CD4-positive, alpha-beta T cell (primary cell): ENCODE measurements around the gene DCTPP1. TPM values are rescaled to one million over a fixed set of nuclear protein-coding genes. Genes with fewer than 3 reads are reported as not detected.

Source experiments
- ATAC-seq: fragments of 200-7000 bp; cut with Tn5 transposase; one replicate; pipeline ENCODE4 v1.10.0; 2022; ENCODE audit warnings: mild to moderate bottlenecking; ENCODE audit not compliant: poor library complexity
- CTCF ChIA-PET: fragments of 350-600 bp; sonication (Branson Sonifier 250); formaldehyde crosslinking; loops from one replicate; lab custom pipeline; 2021; ENCODE audit warnings: antibody characterized with exemption, inconsistent platforms; lab: Charles Lee
- POLR2A ChIA-PET: fragments of 350-600 bp; sonication (Branson Sonifier 250); formaldehyde crosslinking; loops from one replicate; lab custom pipeline; 2021; ENCODE audit warnings: antibody characterized with exemption, inconsistent platforms; lab: Charles Lee
- DNase-seq, 14 experiments: peaks; one replicate each; pipeline ENCODE4 v3.0.0-alpha.2; 2013 to 2020; ENCODE audit warnings: mixed read lengths in 2 of 14
- H3K27ac ChIP-seq, 2 donors: one replicate each; pipeline versions ENCODE4 v1.5.1 to v1.7.0; 2013; ENCODE audit warnings: low read length in 2 of 2, low read depth in 1 of 2, mild to moderate bottlenecking in 1 of 2
- H3K27me3 ChIP-seq, 2 experiments: 1 replicate in 1 of 2; 2 replicates in 1 of 2; pipeline versions ENCODE4 v1.6.1 to v1.7.0; 2013; ENCODE audit warnings: low read length in 2 of 2, control low read depth in 1 of 2, mild to moderate bottlenecking in 1 of 2, moderate library complexity in 1 of 2; ENCODE audit not compliant: insufficient read depth in 2 of 2, control insufficient read depth in 1 of 2
- H3K36me3 ChIP-seq: one replicate; pipeline ENCODE4 v1.6.1; 2013; ENCODE audit warnings: low read length, control low read depth; ENCODE audit not compliant: insufficient read depth
- H3K4me1 ChIP-seq: one replicate; pipeline ENCODE4 v1.6.1; 2013; ENCODE audit warnings: low read length, control low read depth; ENCODE audit not compliant: insufficient read depth
- H3K4me3 ChIP-seq: one replicate; pipeline ENCODE4 v1.5.1; 2013; ENCODE audit warnings: mild to moderate bottlenecking, low read length, moderate library complexity
- H3K9me3 ChIP-seq, 2 experiments: 1 replicate in 1 of 2; 2 replicates in 1 of 2; pipeline versions ENCODE4 v1.6.1 to v1.7.0; 2013; ENCODE audit warnings: low read length in 2 of 2, mild to moderate bottlenecking in 2 of 2, control low read depth in 1 of 2, moderate library complexity in 1 of 2; ENCODE audit not compliant: control insufficient read depth in 1 of 2, insufficient read depth in 1 of 2
- H3K27ac Mint-ChIP-seq: one replicate; pipeline ENCODE4 v1.8.0; 2020; ENCODE audit warnings: mixed read lengths
- H3K27me3 Mint-ChIP-seq: one replicate; pipeline ENCODE4 v1.8.0; 2021; ENCODE audit warnings: mixed read lengths
- H3K36me3 Mint-ChIP-seq: one replicate; pipeline ENCODE4 v1.8.0; 2021; ENCODE audit warnings: low read depth, mixed read lengths
- H3K4me1 Mint-ChIP-seq: one replicate; pipeline ENCODE4 v1.8.0; 2021; ENCODE audit warnings: low read depth, mixed read lengths
- H3K4me3 Mint-ChIP-seq: one replicate; pipeline ENCODE4 v1.8.0; 2020; ENCODE audit warnings: mild to moderate bottlenecking, mixed read lengths
- H3K9me3 Mint-ChIP-seq: one replicate; pipeline ENCODE4 v1.8.0; 2020; ENCODE audit warnings: mixed read lengths
- CTCF ChIP-seq: fragments of 200-600 bp; IDR thresholded peaks from one replicate; pipeline ENCODE4 v1.8.0; 2022; ENCODE audit warnings: antibody characterized with exemption, mild to moderate bottlenecking
- intact Hi-C, 2 experiments: fragments of 100-400 bp; cut with DNase I in 1 of 2; cut with micrococcal nuclease in 1 of 2; formaldehyde crosslinking; loops; one replicate each; pipeline versions ENCODE4 v1.15.1 to v1.9.0; 2023 to 2025; cut with DNase I, micrococcal nuclease
- total RNA-seq, 174 experiments: library from RNA in 2 of 174; stranded (reverse) in 2 of 174; gene quantifications; one replicate each; pipeline ENCODE4 v1.2.3 and lab custom pipeline; 2021 to 2026

The DCTPP1 gene
- total RNA-seq, 2 experiments from 2014 or later = 5.4 to 6.5 TPM

DNA sequence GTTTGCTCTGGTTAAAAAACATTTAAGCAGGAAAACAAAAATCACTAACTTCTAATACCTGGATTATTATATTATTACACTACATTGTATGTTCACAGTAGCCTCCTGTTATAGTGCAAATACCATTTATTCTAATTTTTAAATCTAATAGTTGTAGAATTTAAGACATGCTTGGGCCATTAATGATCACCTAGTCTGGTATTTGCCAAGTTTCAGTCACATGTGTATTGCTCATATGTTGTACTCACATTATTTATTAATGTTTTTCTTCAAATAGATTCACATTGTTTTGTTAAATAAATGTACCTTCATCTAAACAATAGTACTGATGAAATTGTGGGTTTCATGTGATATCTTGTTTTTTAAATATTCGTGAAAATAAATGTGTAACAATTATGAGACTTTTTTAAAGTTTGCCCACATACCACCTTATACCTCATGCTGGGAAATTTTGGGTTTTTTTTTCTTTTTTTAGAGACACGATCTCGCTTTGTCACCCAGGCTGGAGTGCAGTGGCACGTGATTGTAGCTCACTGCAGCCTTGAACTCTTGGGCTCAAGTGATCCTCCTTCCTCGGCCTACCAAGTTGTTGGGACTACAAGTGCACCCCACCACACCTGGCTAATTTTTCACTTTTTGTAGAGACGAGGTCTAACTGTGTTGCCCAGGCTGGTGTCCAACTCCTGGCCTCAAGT is 16.6 kb downstream of the DCTPP1 start:
- ChIA-PET POLR2A (interaction anchor here (1.1 to 1.3 kb wide), 2 partner anchors 31 kb away, joined by 3 to 5 read pairs; partner anchors contain the start of gene SEPTIN1), CTCF (no interaction called here)
- Mint-ChIP-seq H3K4me1 (peaks cover 28% of the 10 kb centered on the region), H3K4me3 (no peak overlapping the region), H3K27ac (no peak overlapping the region), H3K27me3 (no peaks in the 10 kb centered on the region), H3K9me3 (no peaks in the 10 kb centered on the region), H3K36me3 (peaks cover 16% of the 10 kb centered on the region)
- no peak overlapping the region for H3K27ac ChIP-seq
- H3K4me1 ChIP-seq = peaks cover 24% of the 10 kb centered on the region
- no peak overlapping the region for H3K4me3 ChIP-seq
- no peaks in the 10 kb centered on the region for H3K9me3 ChIP-seq
- peaks cover 10% of the 10 kb centered on the region for H3K36me3 ChIP-seq
- intact Hi-C loops = loop anchor here in 1 of 2 experiments (10.0 kb wide), 2 partner anchors 318 to 348 kb away; partner anchors contain the start of genes ALDOA, TBX6 and YPEL3
- TF ChIP-seq CTCF = no peak
- no peaks in the 10 kb centered on the region for H3K27me3 ChIP-seq
- ATAC-seq (no peak), DNase-seq (no peak)

DNA sequence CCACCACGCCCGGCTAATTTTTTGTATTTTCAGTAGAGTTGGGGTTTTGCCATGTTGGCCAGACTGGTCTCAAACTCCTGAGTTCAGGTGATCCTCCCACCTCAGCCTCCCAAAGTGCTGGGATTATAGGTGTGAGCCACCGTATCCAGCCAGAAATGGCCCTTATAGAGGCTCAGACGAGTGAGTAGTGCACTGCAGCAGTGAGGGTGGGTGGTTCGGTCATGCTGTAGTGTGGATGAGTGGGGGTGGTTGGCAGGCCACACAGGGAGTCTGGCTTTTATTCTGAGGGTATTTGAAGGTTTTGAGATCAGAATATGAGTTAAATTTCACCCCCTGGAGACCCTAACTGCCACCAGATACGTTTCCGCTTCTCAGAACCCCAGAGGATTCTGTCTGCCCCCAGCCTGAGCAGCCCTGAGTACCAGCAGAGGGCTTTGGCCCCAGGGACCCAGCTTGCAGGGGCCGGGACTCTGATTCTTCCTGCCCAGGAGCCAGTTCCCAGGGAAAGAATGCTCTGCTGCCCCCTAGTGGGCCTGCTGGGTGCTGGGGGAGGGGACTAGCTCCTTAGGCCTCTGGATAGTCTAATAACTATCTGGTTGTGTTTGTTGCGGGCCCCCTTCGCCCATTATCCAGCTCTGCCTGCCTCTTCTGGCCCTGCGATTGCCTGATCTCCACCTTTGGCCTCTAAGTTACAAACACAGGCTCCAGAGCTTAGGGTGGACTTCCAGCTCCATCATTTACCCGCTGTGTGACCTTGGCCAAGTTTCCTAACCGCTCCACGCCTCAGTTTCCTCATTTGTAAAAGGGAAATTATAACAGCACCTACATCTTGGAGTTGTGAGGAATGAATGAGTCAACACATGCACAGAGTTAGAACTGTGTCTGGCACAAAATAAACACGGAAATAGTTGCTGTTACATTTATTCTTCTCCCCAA is 20.4 kb downstream of the DCTPP1 start:
- no peaks in the 10 kb centered on the region for H3K27me3 Mint-ChIP-seq
- ChIA-PET POLR2A (interaction anchor here (0.6 to 5.1 kb wide), 12 partner anchors 9 to 344 kb away, joined by 3 to 131 read pairs (median 5); partner anchors contain the start of genes ALDOA, CORO1A, DCTPP1 and FBRS), CTCF (interaction anchor here (0.5 to 3.9 kb wide), 34 partner anchors 8 to 346 kb away, joined by 3 to 20 read pairs (median 4); partner anchors contain the start of genes CD2BP2, CORO1A, DCTPP1 and MYL11)
- peaks cover 11% of the 10 kb centered on the region for H3K36me3 Mint-ChIP-seq
- peak; percentile 91 for TF ChIP-seq CTCF
- H3K4me1 Mint-ChIP-seq = peaks cover 21% of the 10 kb centered on the region
- DNase-seq = peak; percentile 85 to 97 (median 93)
- Histone ChIP-seq H3K36me3 (peaks cover 10% of the 10 kb centered on the region), H3K4me3 (no peak overlapping the region), H3K9me3 (no peaks in the 10 kb centered on the region), H3K27me3 (no peaks in the 10 kb centered on the region), H3K4me1 (peaks cover 31% of the 10 kb centered on the region), H3K27ac (peak overlapping the region in 1 of 2 donors; percentile 21)
- peak; percentile 77 for ATAC-seq
- intact Hi-C loops = loop anchor here (1.0 to 10.0 kb wide), 6 partner anchors 27 to 345 kb away; partner anchors contain the start of genes ALDOA (in 2 of the 2), CD2BP2 (in 2 of the 2), MYL11 (in 1 of the 2) and SEPTIN1 (in 1 of the 2)
- peak overlapping the region; percentile 79 for H3K27ac Mint-ChIP-seq
- H3K9me3 Mint-ChIP-seq = no peaks in the 10 kb centered on the region
- H3K4me3 Mint-ChIP-seq = peak overlapping the region; percentile 84
